HK-2 (cell line): ENCODE measurements around the gene TMEM212.
"Not testable (repeated sequence)": the region's sequence is repeated elsewhere in the genome, so short reads cannot be mapped to it uniquely, and the experiment has no call there.

Experiments used
- DNase-seq: peaks from one replicate; pipeline ENCODE4 v3.0.0-alpha.2; 2018; ENCODE audit not compliant: unreplicated experiment

TMEM212 gene

GRCh38 chr3:171890398-171890797, 47.2 kb downstream of the TMEM212 start:
- no peak for DNase-seq

GRCh38 chr3:171892457-171892856, 49.3 kb downstream of the TMEM212 start:
- no peak for DNase-seq

GRCh38 chr3:171895291-171895690, 52.1 kb downstream of the TMEM212 start:
- no peak for DNase-seq

GRCh38 chr3:171895900-171896299, 52.8 kb downstream of the TMEM212 start:
- DNase-seq: no peak

- DNase-seq: no peak
Observed at GRCh38 chr3:171896316-171896715, 53.2 kb downstream of the TMEM212 start.

- no peak for DNase-seq
Observed at GRCh38 chr3:171898192-171898591, 55.0 kb downstream of the TMEM212 start.

GRCh38 chr3:171900446-171900845, 57.3 kb downstream of the TMEM212 start:
- DNase-seq: no peak

GRCh38 chr3:171901615-171902312, 58.6 kb downstream of the TMEM212 start:
- no peak for DNase-seq

GRCh38 chr3:171904829-171905228, 61.7 kb downstream of the TMEM212 start:
- no peak for DNase-seq

GRCh38 chr3:171906503-171906902, 63.4 kb downstream of the TMEM212 start:
- DNase-seq: not testable (repeated sequence)

GRCh38 chr3:171906951-171907676, 64.0 kb downstream of the TMEM212 start:
- DNase-seq: no peak

- DNase-seq: no peak
Observed at GRCh38 chr3:171907761-171908160, 64.6 kb downstream of the TMEM212 start.

GRCh38 chr3:171908731-171909130, 65.6 kb downstream of the TMEM212 start:
- DNase-seq: no peak
